HFFc6 (cell line): ENCODE measurements around the gene ORMDL2. TPM values are rescaled to one million over a fixed set of nuclear protein-coding genes. Genes with fewer than 3 reads are reported as not detected.

Experiments used
- DNase-seq: peaks from one replicate; pipeline ENCODE4 v3.0.0-alpha.2; 2018
- H3K27ac Mint-ChIP-seq: 2 replicates; pipeline ENCODE4 v1.8.0; 2020; ENCODE audit warnings: mild to moderate bottlenecking, mixed read lengths
- H3K27me3 Mint-ChIP-seq: 2 replicates; pipeline ENCODE4 v1.8.0; 2021; ENCODE audit warnings: mild to moderate bottlenecking, moderate library complexity, mixed read lengths; ENCODE audit not compliant: insufficient read depth
- H3K36me3 Mint-ChIP-seq: 2 replicates; pipeline ENCODE4 v1.8.0; 2021; ENCODE audit warnings: low read depth, mixed read lengths
- H3K4me1 Mint-ChIP-seq: 2 replicates; pipeline ENCODE4 v1.8.0; 2020; ENCODE audit warnings: low read depth, mixed read lengths
- H3K4me3 Mint-ChIP-seq: 2 replicates; pipeline ENCODE4 v1.8.0; 2020; ENCODE audit warnings: mild to moderate bottlenecking, moderate library complexity, mixed read lengths
- H3K9me3 Mint-ChIP-seq: 2 replicates; pipeline ENCODE4 v1.8.0; 2020; ENCODE audit warnings: mild to moderate bottlenecking, mixed read lengths
- total RNA-seq, 6 experiments: library from RNA; stranded (reverse); fragmentation: NEBNext Ultra II Directional; extraction: Animal tissue kit (Norgen Biotek cat#: 25700); gene quantifications; 2 replicates in 1 of 6; 3 replicates in 5 of 6; pipeline ENCODE4 v1.2.3, GENCODE V29; 2021
- TF ChIP-seq, protein P1 (sequence below): fragments of 200-600 bp; sonication (generic); IDR thresholded peaks from 2 replicates; pipeline ENCODE4 v1.5.0; 2021; ENCODE audit warnings: antibody characterized with exemption, mild to moderate bottlenecking

ORMDL2 gene
- total RNA-seq, 6 experiments from 2014 or later = 79.9 to 100 (median 90.1) TPM

DNA sequence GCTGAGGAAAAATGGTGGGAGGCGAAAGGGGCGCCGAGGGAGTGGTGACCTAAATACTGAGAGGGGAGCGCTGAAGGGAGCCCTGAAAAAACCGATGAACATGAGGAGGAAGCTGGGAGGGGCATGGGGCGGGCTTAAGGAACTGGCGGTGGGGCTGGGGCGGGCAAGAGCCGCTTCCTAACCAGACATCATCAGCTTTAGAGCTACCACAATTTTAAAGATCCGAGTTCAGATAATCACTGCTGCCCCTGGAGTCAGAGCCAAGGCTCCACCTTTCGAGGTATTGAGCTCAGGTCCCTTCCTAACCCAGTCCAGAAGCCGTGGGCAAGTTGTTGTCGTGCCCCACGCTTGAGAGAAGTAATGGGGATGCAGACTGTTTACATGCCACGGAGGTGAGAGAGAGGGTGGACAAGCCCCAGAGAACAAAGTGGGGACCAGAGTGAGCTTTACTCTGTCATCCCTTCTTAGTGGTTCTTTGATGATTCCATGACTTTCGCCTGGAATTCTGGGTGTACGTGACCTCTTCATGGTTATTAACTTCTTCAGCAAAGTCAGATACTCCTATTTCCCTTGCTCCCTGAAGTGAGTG is 393 bp downstream of the ORMDL2 start:
- no peaks in the 10 kb centered on the region for H3K27me3 Mint-ChIP-seq
- TF ChIP-seq, protein P1, sequence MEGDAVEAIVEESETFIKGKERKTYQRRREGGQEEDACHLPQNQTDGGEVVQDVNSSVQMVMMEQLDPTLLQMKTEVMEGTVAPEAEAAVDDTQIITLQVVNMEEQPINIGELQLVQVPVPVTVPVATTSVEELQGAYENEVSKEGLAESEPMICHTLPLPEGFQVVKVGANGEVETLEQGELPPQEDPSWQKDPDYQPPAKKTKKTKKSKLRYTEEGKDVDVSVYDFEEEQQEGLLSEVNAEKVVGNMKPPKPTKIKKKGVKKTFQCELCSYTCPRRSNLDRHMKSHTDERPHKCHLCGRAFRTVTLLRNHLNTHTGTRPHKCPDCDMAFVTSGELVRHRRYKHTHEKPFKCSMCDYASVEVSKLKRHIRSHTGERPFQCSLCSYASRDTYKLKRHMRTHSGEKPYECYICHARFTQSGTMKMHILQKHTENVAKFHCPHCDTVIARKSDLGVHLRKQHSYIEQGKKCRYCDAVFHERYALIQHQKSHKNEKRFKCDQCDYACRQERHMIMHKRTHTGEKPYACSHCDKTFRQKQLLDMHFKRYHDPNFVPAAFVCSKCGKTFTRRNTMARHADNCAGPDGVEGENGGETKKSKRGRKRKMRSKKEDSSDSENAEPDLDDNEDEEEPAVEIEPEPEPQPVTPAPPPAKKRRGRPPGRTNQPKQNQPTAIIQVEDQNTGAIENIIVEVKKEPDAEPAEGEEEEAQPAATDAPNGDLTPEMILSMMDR = no peak
- no peaks in the 10 kb centered on the region for H3K9me3 Mint-ChIP-seq
- peak; percentile 30 for DNase-seq
- peaks cover 33% of the 10 kb centered on the region for H3K4me1 Mint-ChIP-seq
- H3K36me3 Mint-ChIP-seq = peaks cover 32% of the 10 kb centered on the region
- no peak overlapping the region for H3K4me3 Mint-ChIP-seq
- no peak overlapping the region for H3K27ac Mint-ChIP-seq

DNA sequence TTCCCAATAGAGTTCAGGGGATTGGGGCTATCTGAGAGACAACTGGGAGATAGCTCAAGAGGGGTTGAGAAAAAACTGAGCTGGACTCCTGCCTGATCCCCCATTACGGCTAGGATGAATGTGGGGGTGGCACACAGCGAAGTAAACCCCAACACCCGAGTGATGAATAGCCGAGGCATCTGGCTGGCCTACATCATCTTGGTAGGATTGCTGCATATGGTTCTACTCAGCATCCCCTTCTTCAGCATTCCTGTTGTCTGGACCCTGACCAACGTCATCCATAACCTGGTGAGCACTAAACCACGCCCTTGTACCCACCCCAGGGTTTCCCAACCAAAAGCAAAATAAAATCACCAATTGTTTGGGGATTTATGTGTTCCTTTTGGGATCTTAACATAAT is 1.0 kb downstream of the ORMDL2 start:
- DNase-seq = no peak
- H3K4me3 Mint-ChIP-seq = no peak overlapping the region
- no peak overlapping the region for H3K27ac Mint-ChIP-seq
- H3K9me3 Mint-ChIP-seq = no peaks in the 10 kb centered on the region
- H3K4me1 Mint-ChIP-seq = peaks cover 29% of the 10 kb centered on the region
- H3K27me3 Mint-ChIP-seq = no peaks in the 10 kb centered on the region
- TF ChIP-seq, protein P1 = no peak
- peaks cover 30% of the 10 kb centered on the region for H3K36me3 Mint-ChIP-seq

DNA sequence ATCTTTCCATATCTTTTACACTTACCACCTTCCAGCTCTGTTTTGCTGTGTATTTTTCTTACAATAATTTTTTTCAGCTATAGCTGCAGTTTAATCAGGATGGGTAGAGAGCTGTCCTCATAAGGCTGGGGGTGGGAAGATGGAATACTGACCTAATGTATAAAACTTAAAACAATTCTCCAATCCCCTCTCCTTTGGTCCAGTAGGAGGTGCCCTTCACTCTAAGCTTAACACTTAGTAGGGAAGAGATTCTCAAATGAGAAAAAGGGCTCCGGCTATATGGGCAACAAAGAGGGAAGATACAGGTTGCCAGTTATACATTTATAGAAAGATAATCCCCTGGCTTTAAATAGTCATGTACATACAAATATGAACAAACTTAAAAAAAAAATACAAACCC is 2.8 kb downstream of the ORMDL2 start:
- no peak for DNase-seq
- TF ChIP-seq, protein P1 = peak; percentile 64

DNA sequence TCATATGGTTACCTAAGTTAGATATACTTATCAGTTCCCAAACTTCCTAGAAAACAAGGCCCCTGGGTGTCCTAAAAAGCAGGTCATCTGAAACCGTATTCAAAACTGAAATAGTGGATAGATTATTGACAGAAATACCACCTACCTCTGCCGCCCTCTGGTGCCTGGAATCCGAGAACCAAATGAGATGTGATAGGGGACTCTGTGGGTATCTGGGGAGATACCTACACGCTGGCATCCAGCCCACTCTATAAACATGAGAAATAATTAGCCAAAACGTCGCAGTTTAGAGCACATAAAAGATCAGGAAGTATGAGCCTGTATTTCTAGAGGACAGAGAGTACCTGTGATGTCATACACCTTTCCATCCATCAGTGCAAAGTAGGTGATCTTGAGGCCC is 4.4 kb downstream of the ORMDL2 start:
- Mint-ChIP-seq H3K27ac (peak overlapping the region; percentile 56; the same call in 1 of the 2 replicates), H3K4me3 (no peak overlapping the region; the same call in 1 of the 2 replicates), H3K27me3 (no peaks in the 10 kb centered on the region; the same call in 1 of the 2 replicates), H3K9me3 (no peaks in the 10 kb centered on the region), H3K4me1 (peaks cover 30% of the 10 kb centered on the region), H3K36me3 (peaks cover 32% of the 10 kb centered on the region)
- no peak for DNase-seq
- TF ChIP-seq, protein P1 = peak; percentile 63

More for the DNA sequence above, 2.8 kb downstream of the ORMDL2 start:
- Mint-ChIP-seq H3K9me3 (no peaks in the 10 kb centered on the region), H3K4me3 (no peak overlapping the region), H3K4me1 (peaks cover 30% of the 10 kb centered on the region), H3K36me3 (peaks cover 25% of the 10 kb centered on the region), H3K27ac (no peak overlapping the region), H3K27me3 (no peaks in the 10 kb centered on the region; the same call in 1 of the 2 replicates)

DNA sequence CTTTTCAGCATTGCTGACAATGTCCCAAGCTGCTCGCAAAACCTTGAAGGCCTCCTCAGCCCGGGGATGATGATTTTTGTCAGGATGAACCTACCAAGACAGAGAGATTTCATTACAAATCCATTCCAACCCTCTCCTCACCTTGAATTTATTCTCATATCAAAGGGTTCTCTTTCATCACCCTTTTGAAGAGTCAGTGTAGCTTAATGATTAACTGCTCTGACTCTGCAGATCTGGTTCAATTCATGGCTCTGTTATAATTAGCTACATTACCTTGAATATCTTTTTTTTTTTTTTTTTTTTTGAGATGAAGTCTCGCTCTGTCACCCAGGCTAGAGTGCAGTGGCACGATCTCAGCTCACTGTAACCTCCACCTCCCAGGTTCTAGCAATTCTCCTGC is 5.6 kb downstream of the ORMDL2 start:
- no peak overlapping the region for H3K4me3 Mint-ChIP-seq
- no peaks in the 10 kb centered on the region; the same call in 1 of the 2 replicates for H3K27me3 Mint-ChIP-seq
- no peak for DNase-seq
- H3K4me1 Mint-ChIP-seq = peaks cover 40% of the 10 kb centered on the region
- H3K36me3 Mint-ChIP-seq = peaks cover 44% of the 10 kb centered on the region
- H3K27ac Mint-ChIP-seq = peak overlapping the region; percentile 64
- TF ChIP-seq, protein P1 = no peak
- H3K9me3 Mint-ChIP-seq = no peaks in the 10 kb centered on the region
